GM06990 (cell line): ENCODE results near the gene FMR1NB.

Experiments
- DNase-seq: peaks from one replicate; pipeline ENCODE4 v3.0.0-alpha.2; 2011; ENCODE audit not compliant: insufficient read length; ENCODE audit errors: extremely low read depth
- H3K27me3 ChIP-seq: replicated peaks from 2 replicates; pipeline ENCODE4 v1.6.0; 2011; ENCODE audit warnings: low read length; ENCODE audit not compliant: control insufficient read depth, insufficient read depth
- H3K36me3 ChIP-seq: 2 replicates; pipeline ENCODE4 v1.5.1; 2011; ENCODE audit warnings: low read length; ENCODE audit not compliant: control insufficient read depth, insufficient read depth
- H3K4me3 ChIP-seq: replicated peaks from 2 replicates; pipeline ENCODE4 v1.5.1; 2011; ENCODE audit warnings: low read depth, mild to moderate bottlenecking, control low read depth, low read length
- TF ChIP-seq, protein P1 (sequence below): IDR thresholded peaks from 2 replicates; pipeline ENCODE4 v1.5.1; 2011; ENCODE audit warnings: low read length, control low read depth, mild to moderate bottlenecking, inconsistent platforms; ENCODE audit not compliant: insufficient read depth, poor library complexity, severe bottlenecking

Gene FMR1NB

GRCh38 chrX:147953976-147954375, 27.2 kb upstream of the FMR1NB start:
- TF ChIP-seq, protein P1, sequence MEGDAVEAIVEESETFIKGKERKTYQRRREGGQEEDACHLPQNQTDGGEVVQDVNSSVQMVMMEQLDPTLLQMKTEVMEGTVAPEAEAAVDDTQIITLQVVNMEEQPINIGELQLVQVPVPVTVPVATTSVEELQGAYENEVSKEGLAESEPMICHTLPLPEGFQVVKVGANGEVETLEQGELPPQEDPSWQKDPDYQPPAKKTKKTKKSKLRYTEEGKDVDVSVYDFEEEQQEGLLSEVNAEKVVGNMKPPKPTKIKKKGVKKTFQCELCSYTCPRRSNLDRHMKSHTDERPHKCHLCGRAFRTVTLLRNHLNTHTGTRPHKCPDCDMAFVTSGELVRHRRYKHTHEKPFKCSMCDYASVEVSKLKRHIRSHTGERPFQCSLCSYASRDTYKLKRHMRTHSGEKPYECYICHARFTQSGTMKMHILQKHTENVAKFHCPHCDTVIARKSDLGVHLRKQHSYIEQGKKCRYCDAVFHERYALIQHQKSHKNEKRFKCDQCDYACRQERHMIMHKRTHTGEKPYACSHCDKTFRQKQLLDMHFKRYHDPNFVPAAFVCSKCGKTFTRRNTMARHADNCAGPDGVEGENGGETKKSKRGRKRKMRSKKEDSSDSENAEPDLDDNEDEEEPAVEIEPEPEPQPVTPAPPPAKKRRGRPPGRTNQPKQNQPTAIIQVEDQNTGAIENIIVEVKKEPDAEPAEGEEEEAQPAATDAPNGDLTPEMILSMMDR = no peak
- Histone ChIP-seq H3K27me3 (no peaks in the 10 kb centered on the region), H3K4me3 (no peak overlapping the region), H3K36me3 (no peaks in the 10 kb centered on the region)
- no peak for DNase-seq

GRCh38 chrX:147957291-147957690, 23.8 kb upstream of the FMR1NB start:
- H3K36me3 ChIP-seq = no peaks in the 10 kb centered on the region
- no peak for DNase-seq
- TF ChIP-seq, protein P1 = no peak
- no peak overlapping the region for H3K4me3 ChIP-seq
- H3K27me3 ChIP-seq = no peaks in the 10 kb centered on the region

DNA sequence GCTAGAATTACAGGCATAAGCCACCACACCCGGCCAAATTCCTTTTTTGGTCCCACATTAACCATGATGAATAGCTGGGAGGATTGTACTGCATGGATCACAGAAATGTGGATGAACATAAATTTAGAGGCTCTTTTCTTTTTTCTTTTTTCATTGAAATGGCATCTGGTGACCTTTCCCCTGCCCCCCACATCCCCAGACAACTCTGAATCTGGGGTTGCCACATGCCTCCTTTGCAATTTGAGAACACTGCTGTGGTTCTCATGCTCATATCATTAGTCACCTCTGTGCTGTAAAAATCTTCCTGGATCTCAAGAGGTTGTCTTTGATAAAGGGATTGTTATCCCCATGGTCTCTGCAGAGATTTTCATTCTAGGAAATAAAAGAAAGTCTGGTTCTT, 22.8 kb upstream of the FMR1NB start:
- Histone ChIP-seq H3K27me3 (no peaks in the 10 kb centered on the region), H3K4me3 (no peak overlapping the region), H3K36me3 (no peaks in the 10 kb centered on the region)
- no peak for DNase-seq
- TF ChIP-seq, protein P1 = no peak

- TF ChIP-seq, protein P1 = no peak
- no peaks in the 10 kb centered on the region for H3K27me3 ChIP-seq
- no peaks in the 10 kb centered on the region for H3K36me3 ChIP-seq
- no peak for DNase-seq
- no peak overlapping the region for H3K4me3 ChIP-seq
These were observed 20.4 kb upstream of the FMR1NB start for GRCh38 chrX:147960722-147961121.

DNA sequence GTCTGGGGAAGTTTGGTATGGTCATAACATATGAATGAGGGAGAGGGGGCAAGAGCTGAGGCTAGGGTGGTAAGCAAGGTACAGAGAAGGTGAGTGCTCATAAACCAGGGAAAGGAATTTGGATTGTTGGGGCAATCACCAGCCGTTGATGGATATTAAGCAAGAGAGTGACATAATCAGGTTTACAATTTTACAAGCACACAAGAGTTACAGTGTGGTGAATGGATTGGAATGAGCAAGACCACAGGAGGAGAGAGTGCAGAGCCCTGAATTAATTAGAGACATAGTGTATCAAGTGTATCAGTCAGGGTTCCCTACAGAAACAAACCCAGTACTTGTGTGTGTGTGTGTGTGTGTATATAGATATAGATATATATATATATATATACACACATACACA, 18.7 kb upstream of the FMR1NB start:
- H3K4me3 ChIP-seq = no peak overlapping the region
- no peak for DNase-seq
- TF ChIP-seq, protein P1 = no peak
- no peaks in the 10 kb centered on the region for H3K36me3 ChIP-seq
- no peaks in the 10 kb centered on the region for H3K27me3 ChIP-seq

GRCh38 chrX:147978931-147979330, 2.2 kb upstream of the FMR1NB start:
- no peak for DNase-seq
- TF ChIP-seq, protein P1 = no peak
- Histone ChIP-seq H3K4me3 (no peak overlapping the region), H3K36me3 (no peaks in the 10 kb centered on the region), H3K27me3 (no peaks in the 10 kb centered on the region)
